ENCODE results near the gene MOB1B. TPM values are rescaled to one million over a fixed set of nuclear protein-coding genes. Genes with fewer than 3 reads are reported as not detected.

MOB1B gene
- total and polyA plus RNA-seq, 4 donors, result 13.3 to 36.0 (median 25.7) TPM

Other genes with a start within 250 kb of the MOB1B start
- 1 to 10 TPM in 1 of 2 donors, under 1 TPM in 1; 0.39 to 1.7 TPM for gene JCHAIN, start 235.9 kb upstream of the MOB1B start, total RNA-seq
- not detected for gene JCHAIN, start 235.9 kb upstream of the MOB1B start, polyA plus RNA-seq (ENCODE audit: insufficient read length in 2 of 2)
- 10 to 100 TPM; 16.4 to 18.7 TPM for gene UTP3, start 213.8 kb upstream of the MOB1B start, total RNA-seq
- gene UTP3, start 213.8 kb upstream of the MOB1B start, polyA plus RNA-seq (ENCODE audit: insufficient read length in 2 of 2), result 10 to 100 TPM; 21.8 to 28.3 TPM
- gene RUFY3, start 180.4 kb upstream of the MOB1B start, total RNA-seq, result 100 to 1,000 TPM; 137 to 279 TPM
- gene RUFY3, start 180.4 kb upstream of the MOB1B start, polyA plus RNA-seq (ENCODE audit: insufficient read length in 2 of 2), result 100 to 1,000 TPM; 186 to 212 TPM
- gene GRSF1, start 62.5 kb upstream of the MOB1B start, total RNA-seq, result 10 to 100 TPM; 71.8 to 73.9 TPM
- 100 to 1,000 TPM in 1 of 2 donors, 10 to 100 TPM in 1; 93.5 to 100 TPM for gene GRSF1, start 62.5 kb upstream of the MOB1B start, polyA plus RNA-seq (ENCODE audit: insufficient read length in 2 of 2)
- gene DCK, start 91.3 kb downstream of the MOB1B start, total RNA-seq, result 10 to 100 TPM; 22.6 to 65.6 TPM
- 10 to 100 TPM; 42.1 to 58.1 TPM for gene DCK, start 91.3 kb downstream of the MOB1B start, polyA plus RNA-seq (ENCODE audit: insufficient read length in 2 of 2)